Measurements from ENCODE around the gene THBS2. TPM values are rescaled to one million over a fixed set of nuclear protein-coding genes. Genes with fewer than 3 reads are reported as not detected.

THBS2 gene
- polyA plus RNA-seq, 1 experiment = 857 TPM

DNA sequence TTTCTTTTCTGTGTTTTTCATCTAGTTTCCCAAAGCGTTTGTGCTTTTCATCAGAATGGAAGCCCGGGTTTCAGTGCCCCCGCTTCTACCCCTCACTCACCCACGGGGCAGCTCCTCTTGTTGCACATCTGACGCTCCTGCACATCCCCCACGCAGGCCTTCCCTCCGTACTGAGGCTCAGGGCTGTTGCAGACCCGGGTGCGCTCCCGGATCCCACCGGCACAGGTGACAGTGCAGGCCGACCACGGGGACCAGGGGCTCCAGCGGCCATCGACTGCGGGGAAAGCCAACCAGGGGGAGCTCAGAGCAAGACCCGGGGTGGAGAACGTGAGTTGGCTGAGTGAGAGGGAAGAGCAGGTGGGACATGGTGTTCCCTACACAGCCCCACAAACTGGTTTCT, 19.0 kb downstream of the THBS2 start:
- TF ChIP-seq, protein P1, sequence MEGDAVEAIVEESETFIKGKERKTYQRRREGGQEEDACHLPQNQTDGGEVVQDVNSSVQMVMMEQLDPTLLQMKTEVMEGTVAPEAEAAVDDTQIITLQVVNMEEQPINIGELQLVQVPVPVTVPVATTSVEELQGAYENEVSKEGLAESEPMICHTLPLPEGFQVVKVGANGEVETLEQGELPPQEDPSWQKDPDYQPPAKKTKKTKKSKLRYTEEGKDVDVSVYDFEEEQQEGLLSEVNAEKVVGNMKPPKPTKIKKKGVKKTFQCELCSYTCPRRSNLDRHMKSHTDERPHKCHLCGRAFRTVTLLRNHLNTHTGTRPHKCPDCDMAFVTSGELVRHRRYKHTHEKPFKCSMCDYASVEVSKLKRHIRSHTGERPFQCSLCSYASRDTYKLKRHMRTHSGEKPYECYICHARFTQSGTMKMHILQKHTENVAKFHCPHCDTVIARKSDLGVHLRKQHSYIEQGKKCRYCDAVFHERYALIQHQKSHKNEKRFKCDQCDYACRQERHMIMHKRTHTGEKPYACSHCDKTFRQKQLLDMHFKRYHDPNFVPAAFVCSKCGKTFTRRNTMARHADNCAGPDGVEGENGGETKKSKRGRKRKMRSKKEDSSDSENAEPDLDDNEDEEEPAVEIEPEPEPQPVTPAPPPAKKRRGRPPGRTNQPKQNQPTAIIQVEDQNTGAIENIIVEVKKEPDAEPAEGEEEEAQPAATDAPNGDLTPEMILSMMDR (IDR thresholded peaks at IDR 0.05; ENCODE audit: insufficient read depth, low read depth, low read length) = no peak
- no peak overlapping the region for H3K4me3 ChIP-seq (ENCODE audit: low read depth, low read length)
- no peak for DNase-seq (ENCODE audit: low read depth)
- peaks cover 74% of the 10 kb centered on the region for H3K36me3 ChIP-seq (ENCODE audit: control insufficient read depth, insufficient read depth, low read length)
- ChIA-PET CTCF (no interaction called here), POLR2A (no interaction called here)
- H3K27me3 ChIP-seq (ENCODE audit: control insufficient read depth, insufficient read depth, low read length) = no peaks in the 10 kb centered on the region

DNA sequence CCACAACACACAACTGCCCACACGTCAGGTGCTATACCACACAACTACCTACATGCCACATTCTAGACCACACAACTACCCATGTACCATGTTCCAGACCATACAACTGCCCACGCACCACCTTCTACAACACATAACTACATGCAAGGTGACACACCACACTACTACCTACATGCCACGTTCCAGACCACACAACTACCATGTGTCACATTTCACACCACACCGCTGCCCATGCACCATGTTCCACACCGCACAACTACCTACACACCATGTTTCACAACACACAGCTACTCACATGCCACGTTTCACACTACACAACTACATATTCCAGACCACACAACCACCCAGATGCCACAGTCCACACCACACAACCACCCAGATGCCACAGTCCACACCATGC, 19.8 kb downstream of the THBS2 start:
- POLR2A ChIA-PET = no interaction called here
- no peak for DNase-seq (ENCODE audit: low read depth)
- CTCF ChIA-PET = no interaction called here
- TF ChIP-seq, protein P1 (IDR thresholded peaks at IDR 0.05; ENCODE audit: insufficient read depth, low read depth, low read length) = no peak
- Histone ChIP-seq H3K36me3 (ENCODE audit: control insufficient read depth, insufficient read depth, low read length) (peaks cover 71% of the 10 kb centered on the region), H3K4me3 (ENCODE audit: low read depth, low read length) (no peak overlapping the region), H3K27me3 (ENCODE audit: control insufficient read depth, insufficient read depth, low read length) (no peaks in the 10 kb centered on the region)

DNA sequence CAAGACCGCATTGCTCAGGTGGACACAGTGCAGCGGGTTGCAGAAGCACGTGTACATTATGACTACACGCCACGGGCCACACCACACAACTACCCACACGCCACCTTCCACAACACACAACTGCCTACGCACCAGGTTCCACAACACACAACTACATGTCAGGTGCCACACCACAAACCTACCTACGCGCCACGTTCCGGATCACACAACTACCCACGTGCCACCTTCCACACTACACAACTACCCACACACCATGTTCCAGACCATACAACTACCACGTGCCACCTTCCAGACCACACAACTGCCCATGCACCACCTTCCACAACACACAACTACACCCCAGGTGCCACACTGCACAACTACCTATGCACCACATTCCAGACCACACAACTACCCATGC, 20.5 kb downstream of the THBS2 start:
- TF ChIP-seq, protein P1 (IDR thresholded peaks at IDR 0.05; ENCODE audit: insufficient read depth, low read depth, low read length) = no peak
- CTCF ChIA-PET = no interaction called here
- H3K27me3 ChIP-seq (ENCODE audit: control insufficient read depth, insufficient read depth, low read length) = no peaks in the 10 kb centered on the region
- POLR2A ChIA-PET = no interaction called here
- no peak overlapping the region for H3K4me3 ChIP-seq (ENCODE audit: low read depth, low read length)
- peaks cover 72% of the 10 kb centered on the region for H3K36me3 ChIP-seq (ENCODE audit: control insufficient read depth, insufficient read depth, low read length)
- no peak for DNase-seq (ENCODE audit: low read depth)

DNA sequence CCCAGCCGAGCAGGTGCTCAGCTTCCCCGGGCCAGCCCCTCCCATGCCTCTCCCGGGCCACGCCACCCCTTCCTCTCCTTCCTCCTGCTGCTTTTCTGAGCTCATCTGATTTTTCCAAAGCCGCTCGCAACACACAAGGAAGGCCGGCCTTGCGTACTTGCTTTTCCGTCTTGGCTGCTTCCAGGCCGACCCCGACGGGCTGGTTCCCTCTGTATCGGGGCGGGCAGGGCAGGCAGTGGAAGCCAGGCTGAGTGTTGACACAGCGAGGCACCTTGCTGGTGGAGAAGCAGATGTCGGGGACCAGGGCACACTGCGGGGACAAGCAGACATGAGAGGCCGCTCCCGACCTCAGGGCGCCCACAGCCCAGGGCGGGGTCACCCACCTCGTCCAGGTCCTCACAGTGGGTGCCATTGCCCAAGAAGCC, 21.1 kb downstream of the THBS2 start:
- TF ChIP-seq, protein P1 (IDR thresholded peaks at IDR 0.05; ENCODE audit: insufficient read depth, low read depth, low read length) = no peak
- no peak for DNase-seq (ENCODE audit: low read depth)
- Histone ChIP-seq H3K4me3 (ENCODE audit: low read depth, low read length) (no peak overlapping the region), H3K27me3 (ENCODE audit: control insufficient read depth, insufficient read depth, low read length) (no peaks in the 10 kb centered on the region), H3K36me3 (ENCODE audit: control insufficient read depth, insufficient read depth, low read length) (peaks cover 72% of the 10 kb centered on the region)
- ChIA-PET POLR2A (no interaction called here), CTCF (no interaction called here)

DNA sequence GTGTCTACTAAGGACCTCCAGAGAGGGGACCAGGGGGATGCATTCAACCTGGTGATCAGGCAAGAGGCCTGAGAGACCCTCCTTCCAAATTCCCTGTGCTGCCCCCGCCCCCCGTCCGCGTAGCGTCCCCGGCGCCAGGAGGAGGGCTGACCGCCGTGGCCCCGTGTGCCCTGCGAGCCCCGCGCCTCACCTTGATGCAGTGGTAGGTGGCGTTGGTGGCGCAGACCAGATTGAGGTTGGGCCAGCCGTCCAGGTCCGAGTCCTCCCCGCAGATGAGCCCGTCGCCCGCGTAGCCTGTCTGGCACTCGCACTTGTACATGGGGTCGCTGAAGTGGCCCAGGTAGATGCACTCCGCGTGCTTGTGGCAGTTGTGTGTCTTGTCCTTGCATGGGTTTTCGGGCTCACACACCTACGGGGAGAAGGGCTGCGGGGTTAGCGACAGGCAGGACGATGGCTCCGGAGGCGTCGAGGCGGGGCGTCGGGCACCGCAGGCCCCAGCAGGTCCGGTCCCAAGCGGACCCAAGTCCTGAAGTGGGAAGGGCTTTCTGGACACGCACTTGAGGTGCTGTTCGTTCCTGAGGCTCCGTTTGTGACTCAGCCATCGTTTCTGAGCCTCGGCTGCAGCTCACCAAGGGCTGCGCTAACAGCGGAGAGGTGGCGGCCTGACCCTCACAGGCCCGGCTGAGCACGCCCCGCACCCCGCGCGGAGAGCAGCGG, 21.7 kb downstream of the THBS2 start:
- DNase-seq (ENCODE audit: low read depth) = no peak
- TF ChIP-seq, protein P1 (IDR thresholded peaks at IDR 0.05; ENCODE audit: insufficient read depth, low read depth, low read length) = no peak
- ChIA-PET POLR2A (no interaction called here), CTCF (no interaction called here)
- no peak overlapping the region for H3K4me3 ChIP-seq (ENCODE audit: low read depth, low read length)
- H3K36me3 ChIP-seq (ENCODE audit: control insufficient read depth, insufficient read depth, low read length) = peaks cover 72% of the 10 kb centered on the region
- H3K27me3 ChIP-seq (ENCODE audit: control insufficient read depth, insufficient read depth, low read length) = no peaks in the 10 kb centered on the region
